GM19035 (cell line): ENCODE measurements around the gene MACROD2.

Experiments used
- ATAC-seq: cut with Tn5 transposase; IDR thresholded peaks from one replicate; pipeline ENCODE4 v1.9.1; 2021; ENCODE audit not compliant: unreplicated experiment

MACROD2 gene

GRCh38 chr20:14790190-14790589 is 794.9 kb downstream of the MACROD2 start:
- no peak for ATAC-seq

- no peak for ATAC-seq
Observed at GRCh38 chr20:14790771-14791620, 795.7 kb downstream of the MACROD2 start.

GRCh38 chr20:14792915-14793314 is 797.6 kb downstream of the MACROD2 start:
- ATAC-seq = no peak

- no peak for ATAC-seq
Observed at GRCh38 chr20:14799545-14800216, 804.4 kb downstream of the MACROD2 start.

- no peak for ATAC-seq
Observed at GRCh38 chr20:14800707-14801425, 805.5 kb downstream of the MACROD2 start.

GRCh38 chr20:14801591-14802325 is 806.4 kb downstream of the MACROD2 start:
- no peak for ATAC-seq

GRCh38 chr20:14807224-14807623 is 811.9 kb downstream of the MACROD2 start:
- no peak for ATAC-seq

- ATAC-seq = no peak
Observed at GRCh38 chr20:14815340-14815739, 820.0 kb downstream of the MACROD2 start.

GRCh38 chr20:14816471-14816870 is 821.2 kb downstream of the MACROD2 start:
- no peak for ATAC-seq

- ATAC-seq = no peak
Observed at GRCh38 chr20:14817101-14817500, 821.8 kb downstream of the MACROD2 start.

GRCh38 chr20:14820771-14821170 is 825.5 kb downstream of the MACROD2 start:
- ATAC-seq = no peak

GRCh38 chr20:14821251-14821650 is 825.9 kb downstream of the MACROD2 start:
- ATAC-seq = no peak

- no peak for ATAC-seq
Observed at GRCh38 chr20:14824996-14825395, 829.7 kb downstream of the MACROD2 start.

- no peak for ATAC-seq
Observed at GRCh38 chr20:14826543-14827313, 831.4 kb downstream of the MACROD2 start.

GRCh38 chr20:14828459-14828858 is 833.1 kb downstream of the MACROD2 start:
- no peak for ATAC-seq

- peak; percentile 49 for ATAC-seq
Observed at GRCh38 chr20:14829906-14830305, 834.6 kb downstream of the MACROD2 start.

GRCh38 chr20:14830466-14830865 is 835.1 kb downstream of the MACROD2 start:
- ATAC-seq = peak; percentile 70

- no peak for ATAC-seq
Observed at GRCh38 chr20:14830899-14831298, 835.6 kb downstream of the MACROD2 start.

GRCh38 chr20:14832630-14833029 is 837.3 kb downstream of the MACROD2 start:
- peak; percentile 68 for ATAC-seq
